ENCODE results near the gene PAXX. TPM values are rescaled to one million over a fixed set of nuclear protein-coding genes. Genes with fewer than 3 reads are reported as not detected.

The PAXX gene
- total RNA-seq, 2 donors from 2014 or later, result 34.0 to 97.2 TPM

- Histone ChIP-seq H3K36me3 (replicated peaks in 1 of 2; ENCODE audit: insufficient read depth in 1 of 2, low read depth in 2 of 2) (no peaks in the 10 kb centered on the region), H3K4me3 (no peak overlapping the region), H3K4me1 (peaks cover 6% of the 10 kb centered on the region), H3K27me3 (peaks cover 0 to 5% of the 10 kb centered on the region in 2 donors), H3K27ac (no peak overlapping the region), H3K9me3 (no peaks in the 10 kb centered on the region)
- TF ChIP-seq POLR2A (IDR thresholded peaks at IDR 0.05) (no peak), CTCF (IDR thresholded peaks at IDR 0.05) (no peak)
- DNase-seq, result no peak
- ATAC-seq, result no peak
- intact Hi-C loops (cut with DNase I), result no loop called here
- 76 to 80% methylated on average over 8 to 11 of the region's 11 CpGs for WGBS, 2 donors
Measured at GRCh38 chr9:136983656-136984314, 8.4 kb upstream of the PAXX start.

GRCh38 chr9:136984464-136985026 is 7.7 kb upstream of the PAXX start:
- Histone ChIP-seq H3K4me3 (no peak overlapping the region), H3K4me1 (peaks cover 6% of the 10 kb centered on the region), H3K27ac (no peak overlapping the region), H3K36me3 (replicated peaks in 1 of 2; ENCODE audit: insufficient read depth in 1 of 2, low read depth in 2 of 2) (no peaks in the 10 kb centered on the region), H3K27me3 (peaks cover 0 to 5% of the 10 kb centered on the region in 2 donors), H3K9me3 (no peaks in the 10 kb centered on the region)
- intact Hi-C loops (cut with DNase I), result no loop called here
- TF ChIP-seq CTCF (IDR thresholded peaks at IDR 0.05), result no peak
- TF ChIP-seq POLR2A (IDR thresholded peaks at IDR 0.05), result no peak
- ATAC-seq (no peak), DNase-seq (no peak)
- 52 to 53% methylated on average over 15 to 25 of the region's 29 CpGs for WGBS, 2 donors

GRCh38 chr9:136985027-136985602 is 7.1 kb upstream of the PAXX start:
- no peak overlapping the region for H3K4me3 ChIP-seq
- 15 to 33% methylated on average over 12 to 34 of the region's 48 CpGs for WGBS, 2 donors
- peaks cover 0 to 5% of the 10 kb centered on the region in 2 donors for H3K27me3 ChIP-seq
- peaks cover 6% of the 10 kb centered on the region for H3K4me1 ChIP-seq
- no peak overlapping the region for H3K27ac ChIP-seq
- TF ChIP-seq POLR2A (IDR thresholded peaks at IDR 0.05), result no peak
- TF ChIP-seq CTCF (IDR thresholded peaks at IDR 0.05), result no peak
- no peak for DNase-seq
- intact Hi-C loops (cut with DNase I), result no loop called here
- H3K9me3 ChIP-seq, result no peaks in the 10 kb centered on the region
- ATAC-seq, result no peak
- no peaks in the 10 kb centered on the region for H3K36me3 ChIP-seq (replicated peaks in 1 of 2; ENCODE audit: insufficient read depth in 1 of 2, low read depth in 2 of 2)

GRCh38 chr9:136985853-136986252 is 6.4 kb upstream of the PAXX start:
- no peak overlapping the region for H3K4me3 ChIP-seq
- H3K27me3 ChIP-seq, result peaks cover 0 to 5% of the 10 kb centered on the region in 2 donors
- no peaks in the 10 kb centered on the region for H3K36me3 ChIP-seq (replicated peaks in 1 of 2; ENCODE audit: insufficient read depth in 1 of 2, low read depth in 2 of 2)
- H3K27ac ChIP-seq, result no peak overlapping the region
- no peak for TF ChIP-seq POLR2A (IDR thresholded peaks at IDR 0.05)
- TF ChIP-seq CTCF (IDR thresholded peaks at IDR 0.05), result no peak
- no peak for DNase-seq
- H3K9me3 ChIP-seq, result no peaks in the 10 kb centered on the region
- ATAC-seq, result no peak
- peaks cover 6% of the 10 kb centered on the region for H3K4me1 ChIP-seq
- intact Hi-C loops (cut with DNase I), result no loop called here
- WGBS, 2 donors, result 41 to 89% methylated on average over 3 to 15 of the region's 33 CpGs

Measured in body of pancreas (tissue), 4 donors.